ENCODE results near the gene PARP15.
A peak's percentile ranks its signal among the peaks of the same experiment; 100 is the strongest.
"Not testable (repeated sequence)": the region's sequence is repeated elsewhere in the genome, so short reads cannot be mapped to it uniquely, and the experiment has no call there.

PARP15 gene

DNA sequence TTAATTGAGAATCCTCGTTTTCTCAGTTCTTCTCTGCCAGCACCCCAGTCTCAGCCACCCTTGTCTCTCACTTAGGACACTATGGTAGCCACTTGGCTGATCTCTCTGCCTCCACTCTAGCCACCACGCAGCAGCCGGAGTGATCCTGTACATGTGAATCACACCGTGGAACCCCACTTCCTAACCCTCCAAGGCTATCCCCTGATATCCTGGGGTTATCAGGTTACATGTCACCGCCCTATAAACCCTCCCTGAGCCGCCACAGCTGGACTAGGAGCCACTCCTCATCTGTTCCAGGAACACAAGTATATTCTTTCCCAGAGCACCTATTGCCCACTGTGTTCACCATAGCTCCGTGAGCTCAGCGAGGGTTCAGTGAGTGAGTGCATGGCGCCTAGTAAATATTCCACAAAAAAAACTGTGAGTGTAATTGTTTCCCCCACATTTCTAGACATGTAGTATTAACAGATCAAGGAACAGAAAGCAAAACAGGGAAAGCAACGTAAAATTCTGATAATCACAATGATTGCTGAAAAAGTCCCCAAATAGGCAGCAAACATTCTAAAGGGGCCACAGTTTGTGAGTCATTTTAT lies 102.5 kb downstream of the PARP15 start:
- peak overlapping the region; percentile 39 for H3K27ac ChIP-seq
- in situ Hi-C loops (cut with HindIII; ENCODE audit: low pct_ligation_motif_present, low sequenced_read_pairs) = no loop called here
- H3K36me3 ChIP-seq (replicated peaks) = no peaks in the 10 kb centered on the region
- no peak for DNase-seq
- H3K4me3 ChIP-seq (ENCODE audit: low read depth, low read length) = peak overlapping the region; percentile 84
- H3K27me3 ChIP-seq (replicated peaks) = no peaks in the 10 kb centered on the region
- TF ChIP-seq, protein P1, sequence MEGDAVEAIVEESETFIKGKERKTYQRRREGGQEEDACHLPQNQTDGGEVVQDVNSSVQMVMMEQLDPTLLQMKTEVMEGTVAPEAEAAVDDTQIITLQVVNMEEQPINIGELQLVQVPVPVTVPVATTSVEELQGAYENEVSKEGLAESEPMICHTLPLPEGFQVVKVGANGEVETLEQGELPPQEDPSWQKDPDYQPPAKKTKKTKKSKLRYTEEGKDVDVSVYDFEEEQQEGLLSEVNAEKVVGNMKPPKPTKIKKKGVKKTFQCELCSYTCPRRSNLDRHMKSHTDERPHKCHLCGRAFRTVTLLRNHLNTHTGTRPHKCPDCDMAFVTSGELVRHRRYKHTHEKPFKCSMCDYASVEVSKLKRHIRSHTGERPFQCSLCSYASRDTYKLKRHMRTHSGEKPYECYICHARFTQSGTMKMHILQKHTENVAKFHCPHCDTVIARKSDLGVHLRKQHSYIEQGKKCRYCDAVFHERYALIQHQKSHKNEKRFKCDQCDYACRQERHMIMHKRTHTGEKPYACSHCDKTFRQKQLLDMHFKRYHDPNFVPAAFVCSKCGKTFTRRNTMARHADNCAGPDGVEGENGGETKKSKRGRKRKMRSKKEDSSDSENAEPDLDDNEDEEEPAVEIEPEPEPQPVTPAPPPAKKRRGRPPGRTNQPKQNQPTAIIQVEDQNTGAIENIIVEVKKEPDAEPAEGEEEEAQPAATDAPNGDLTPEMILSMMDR (IDR thresholded peaks at IDR 0.05; ENCODE audit: low read depth, low read length, missing control alignments) = no peak

DNA sequence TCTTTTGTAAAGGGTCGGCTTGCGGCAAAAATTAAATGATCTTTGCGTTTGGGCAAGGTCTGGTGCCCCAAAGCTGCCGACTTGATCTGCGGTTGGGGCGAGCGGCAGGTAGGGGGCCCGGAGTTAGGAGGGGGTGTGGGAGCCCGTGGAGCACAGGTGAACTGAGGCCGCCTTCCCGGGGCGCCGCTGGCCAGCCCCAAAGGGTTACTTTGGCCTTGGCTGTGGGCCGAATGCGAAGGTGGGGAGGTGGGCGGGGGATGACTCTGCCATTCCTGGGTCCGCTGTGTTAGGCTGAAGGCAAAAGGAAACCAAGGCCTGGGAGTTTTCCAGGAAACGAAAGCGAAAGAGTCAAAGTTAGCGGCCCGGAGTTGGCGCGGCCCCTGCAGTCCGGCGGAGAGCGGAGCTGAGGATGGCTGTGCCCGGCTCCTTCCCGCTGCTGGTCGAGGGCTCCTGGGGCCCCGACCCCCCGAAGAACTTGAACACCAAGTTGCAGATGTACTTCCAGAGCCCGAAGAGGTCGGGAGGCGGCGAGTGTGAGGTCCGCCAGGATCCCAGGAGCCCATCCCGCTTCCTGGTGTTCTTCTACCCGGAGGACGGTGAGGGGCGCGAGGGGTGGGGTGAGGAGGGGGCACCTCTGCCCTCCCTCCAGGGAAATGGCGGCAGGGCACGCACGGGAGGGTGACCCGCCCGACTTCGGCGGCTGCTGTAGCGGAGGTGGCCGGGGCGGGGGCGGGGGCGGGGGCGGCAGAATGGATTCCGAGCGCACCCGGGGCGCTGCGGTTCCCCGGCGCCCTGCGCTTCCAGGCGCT lies 103.2 kb downstream of the PARP15 start, which contains the start of gene PARP14:
Gene PARP14, plus strand, starts transcription at position 365 of the 809 bp plus-strand sequence. Its CDS starts 45 bp downstream, at position 410.
- TF ChIP-seq, protein P1 (IDR thresholded peaks at IDR 0.05; ENCODE audit: low read depth, low read length, missing control alignments) = peak; percentile 21
- H3K36me3 ChIP-seq (replicated peaks) = no peaks in the 10 kb centered on the region
- DNase-seq = peak; percentile 63
- H3K27ac ChIP-seq = peak within 1 kb of the TSS; percentile 39
- H3K4me3 ChIP-seq (ENCODE audit: low read depth, low read length) = peak within 1 kb of the TSS; percentile 84
- H3K27me3 ChIP-seq (replicated peaks) = no peaks in the 10 kb centered on the region
- in situ Hi-C loops (cut with HindIII; ENCODE audit: low pct_ligation_motif_present, low sequenced_read_pairs) = no loop called here

DNA sequence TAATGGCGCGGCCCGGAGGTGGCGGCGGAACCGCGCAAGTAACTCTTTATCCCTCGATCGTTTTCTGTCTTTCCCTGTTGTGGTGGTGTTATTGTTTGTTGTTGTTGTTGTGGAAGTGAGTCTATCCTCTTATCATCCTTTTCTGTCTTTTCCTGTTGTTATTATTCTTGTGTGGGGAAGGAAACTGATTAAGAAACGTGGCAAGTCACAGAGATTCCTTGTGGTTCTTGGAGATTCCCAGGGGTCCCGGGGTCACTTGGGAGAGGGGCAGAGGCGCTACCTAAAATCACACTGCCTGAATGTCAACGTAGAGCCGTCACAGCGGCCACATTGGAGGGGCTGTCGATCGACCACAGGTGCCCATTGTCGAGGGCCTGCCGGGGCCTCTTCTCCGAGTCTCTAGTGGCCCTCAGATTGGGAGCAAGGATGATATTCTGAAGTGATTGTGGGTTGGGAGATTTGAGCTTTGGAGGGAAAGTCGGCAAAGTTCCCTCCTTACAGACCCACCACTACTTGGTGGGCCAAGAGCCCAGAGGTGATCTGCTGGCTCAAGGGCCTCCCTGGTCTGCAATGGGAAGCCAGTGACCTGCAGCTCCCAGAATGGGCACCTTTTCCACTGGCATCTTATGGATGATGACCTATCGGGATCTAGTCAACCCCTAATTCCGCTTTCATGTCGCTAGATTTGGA lies 104.0 kb downstream of the PARP15 start:
- H3K4me3 ChIP-seq (ENCODE audit: low read depth, low read length) = peak overlapping the region; percentile 84
- TF ChIP-seq, protein P1 (IDR thresholded peaks at IDR 0.05; ENCODE audit: low read depth, low read length, missing control alignments) = no peak
- no peaks in the 10 kb centered on the region for H3K27me3 ChIP-seq (replicated peaks)
- H3K27ac ChIP-seq = no peak overlapping the region
- H3K36me3 ChIP-seq (replicated peaks) = no peaks in the 10 kb centered on the region
- in situ Hi-C loops (cut with HindIII; ENCODE audit: low pct_ligation_motif_present, low sequenced_read_pairs) = no loop called here
- no peak for DNase-seq

DNA sequence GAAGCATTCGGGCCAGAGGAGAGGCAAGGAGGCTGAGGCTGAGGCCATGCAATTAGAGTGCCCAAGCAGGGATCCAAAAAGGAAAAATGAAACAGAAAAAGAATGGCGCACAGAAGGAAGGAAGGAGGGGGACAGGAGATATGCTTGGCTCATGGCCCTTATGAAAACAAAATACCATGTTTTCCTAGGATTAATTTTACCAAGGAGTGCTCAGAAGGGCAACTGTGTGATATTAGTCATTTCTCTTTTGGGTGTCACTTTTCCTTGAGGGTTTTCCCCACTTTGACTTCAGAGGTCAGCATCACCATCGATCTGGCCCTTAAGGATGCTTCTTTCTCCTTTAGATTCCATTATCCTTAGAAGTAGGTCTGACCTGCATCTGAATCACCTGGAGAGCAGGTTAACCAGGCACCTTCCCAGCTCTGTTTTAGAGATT lies 104.5 kb downstream of the PARP15 start:
- Histone ChIP-seq H3K36me3 (replicated peaks) (peaks cover 1% of the 10 kb centered on the region), H3K27me3 (replicated peaks) (no peaks in the 10 kb centered on the region), H3K4me3 (ENCODE audit: low read depth, low read length) (no peak overlapping the region), H3K27ac (no peak overlapping the region)
- in situ Hi-C loops (cut with HindIII; ENCODE audit: low pct_ligation_motif_present, low sequenced_read_pairs) = no loop called here
- no peak for DNase-seq
- TF ChIP-seq, protein P1 (IDR thresholded peaks at IDR 0.05; ENCODE audit: low read depth, low read length, missing control alignments) = no peak

DNA sequence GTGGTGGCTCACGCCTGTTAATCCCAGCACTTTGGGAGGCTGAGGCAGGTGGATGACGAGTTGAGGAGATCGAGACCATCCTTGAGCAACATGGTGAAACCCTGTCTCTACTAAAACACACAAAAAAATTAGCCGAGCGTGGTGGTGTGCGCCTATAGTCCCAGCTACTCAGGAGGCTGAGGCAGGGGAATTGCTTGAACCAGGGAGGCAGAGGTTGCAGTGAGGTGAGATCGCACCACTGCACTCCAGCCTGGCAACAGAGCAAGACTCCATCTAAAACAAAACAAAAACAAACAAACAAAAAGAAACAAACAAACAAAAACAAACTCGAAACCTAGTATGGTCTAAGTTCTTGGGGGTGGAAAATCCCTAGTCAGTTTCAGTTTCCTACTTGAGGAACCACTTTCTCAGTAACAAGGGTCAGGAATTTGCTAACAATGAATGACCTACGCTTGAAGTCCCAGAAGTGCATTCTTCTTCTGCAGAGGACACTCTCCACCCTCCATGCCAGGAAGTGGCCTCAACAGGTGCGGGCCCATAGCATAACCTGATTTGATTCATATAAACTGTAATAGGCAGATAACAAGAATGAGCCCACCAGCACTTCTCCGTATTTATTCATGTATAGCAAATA lies 105.4 kb downstream of the PARP15 start:
- in situ Hi-C loops (cut with HindIII; ENCODE audit: low pct_ligation_motif_present, low sequenced_read_pairs); H3K27me3 ChIP-seq (replicated peaks); H3K4me3 ChIP-seq (ENCODE audit: low read depth, low read length); H3K27ac ChIP-seq; DNase-seq; H3K36me3 ChIP-seq (replicated peaks): not testable (repeated sequence)

Data from brain microvascular endothelial cell (primary cell).